MCF 10A (cell line): Measurements from ENCODE around the gene ACSL1. TPM values are rescaled to one million over a fixed set of nuclear protein-coding genes. Genes with fewer than 3 reads are reported as not detected.
A peak's percentile ranks its signal among the peaks of the same experiment; 100 is the strongest.

Experiments
- BruUV-seq: library from RNA; stranded (reverse); fragments of 400-500 nt; replicated peaks from 2 replicates; lab custom pipeline; 2021; lab: Mats Ljungman, UMichigan
- CTCF ChIA-PET: fragments of 300-600 bp; sonication (Branson Sonifier 250); formaldehyde crosslinking; extraction: SDS; loops from one replicate; lab custom pipeline; 2021; ENCODE audit warnings: antibody characterized with exemption, inconsistent platforms; lab: Yijun Ruan, JAX
- POLR2A ChIA-PET: fragments of 300-600, 350-650 bp; sonication (Branson Sonifier 250); formaldehyde crosslinking; extraction: SDS; loops from one replicate; lab custom pipeline; 2020; ENCODE audit warnings: antibody characterized with exemption, inconsistent platforms; lab: Yijun Ruan, JAX
- DNase-seq: peaks from one replicate; pipeline ENCODE4 v3.0.0-alpha.2; 2018; ENCODE audit not compliant: unreplicated experiment
- H3K27ac Mint-ChIP-seq: one replicate; pipeline ENCODE4 v1.8.0; 2022; ENCODE audit warnings: mild to moderate bottlenecking, low read depth, mixed read lengths; ENCODE audit not compliant: unreplicated experiment
- H3K27me3 Mint-ChIP-seq: one replicate; pipeline ENCODE4 v1.8.0; 2022; ENCODE audit warnings: mixed read lengths; ENCODE audit not compliant: insufficient read depth, unreplicated experiment
- H3K36me3 Mint-ChIP-seq: one replicate; pipeline ENCODE4 v1.8.0; 2022; ENCODE audit warnings: mild to moderate bottlenecking, moderate library complexity, mixed read lengths; ENCODE audit not compliant: insufficient read depth, unreplicated experiment
- H3K4me1 Mint-ChIP-seq: one replicate; pipeline ENCODE4 v1.8.0; 2022; ENCODE audit warnings: mixed read lengths; ENCODE audit not compliant: insufficient read depth, unreplicated experiment
- H3K4me3 Mint-ChIP-seq: one replicate; pipeline ENCODE4 v1.8.0; 2022; ENCODE audit warnings: mild to moderate bottlenecking, moderate library complexity, mixed read lengths; ENCODE audit not compliant: unreplicated experiment
- H3K9me3 Mint-ChIP-seq: one replicate; pipeline ENCODE4 v1.8.0; 2022; ENCODE audit warnings: mixed read lengths; ENCODE audit not compliant: unreplicated experiment
- intact Hi-C: fragments of 100-400 bp; cut with micrococcal nuclease; formaldehyde crosslinking; loops from 2 replicates; pipeline ENCODE4 v1.14.1; 2022
- total RNA-seq: library from RNA; stranded (reverse); gene quantifications from 2 replicates; pipeline ENCODE4 v1.2.3, GENCODE V29; 2022
- TF ChIP-seq, protein P1 (sequence below): fragments of 200-600 bp; IDR thresholded peaks from one replicate; pipeline ENCODE4 v1.8.0; 2022; ENCODE audit warnings: antibody characterized with exemption, mild to moderate bottlenecking; ENCODE audit not compliant: unreplicated experiment

The ACSL1 gene
- total RNA-seq, 1 experiment from 2014 or later, result 105 TPM

- peaks cover 35% of the 10 kb centered on the region for H3K36me3 Mint-ChIP-seq
- no peaks in the 10 kb centered on the region for H3K9me3 Mint-ChIP-seq
- CTCF ChIA-PET, result interaction anchor here (0.6 to 1.8 kb wide), 4 partner anchors 22 to 759 kb away, joined by 3 to 7 read pairs (median 4); no protein-coding TSS in a partner anchor
- no peaks in the 10 kb centered on the region for H3K27me3 Mint-ChIP-seq
- POLR2A ChIA-PET, result interaction anchor here (0.6 to 4.0 kb wide), 21 partner anchors 9 to 1371 kb away, joined by 3 to 62 read pairs (median 9); partner anchors contain the start of genes ACSL1, CDKN2AIP, CENPU and SLC25A4
- peak overlapping the region; percentile 87 for H3K4me3 Mint-ChIP-seq
- TF ChIP-seq, protein P1, sequence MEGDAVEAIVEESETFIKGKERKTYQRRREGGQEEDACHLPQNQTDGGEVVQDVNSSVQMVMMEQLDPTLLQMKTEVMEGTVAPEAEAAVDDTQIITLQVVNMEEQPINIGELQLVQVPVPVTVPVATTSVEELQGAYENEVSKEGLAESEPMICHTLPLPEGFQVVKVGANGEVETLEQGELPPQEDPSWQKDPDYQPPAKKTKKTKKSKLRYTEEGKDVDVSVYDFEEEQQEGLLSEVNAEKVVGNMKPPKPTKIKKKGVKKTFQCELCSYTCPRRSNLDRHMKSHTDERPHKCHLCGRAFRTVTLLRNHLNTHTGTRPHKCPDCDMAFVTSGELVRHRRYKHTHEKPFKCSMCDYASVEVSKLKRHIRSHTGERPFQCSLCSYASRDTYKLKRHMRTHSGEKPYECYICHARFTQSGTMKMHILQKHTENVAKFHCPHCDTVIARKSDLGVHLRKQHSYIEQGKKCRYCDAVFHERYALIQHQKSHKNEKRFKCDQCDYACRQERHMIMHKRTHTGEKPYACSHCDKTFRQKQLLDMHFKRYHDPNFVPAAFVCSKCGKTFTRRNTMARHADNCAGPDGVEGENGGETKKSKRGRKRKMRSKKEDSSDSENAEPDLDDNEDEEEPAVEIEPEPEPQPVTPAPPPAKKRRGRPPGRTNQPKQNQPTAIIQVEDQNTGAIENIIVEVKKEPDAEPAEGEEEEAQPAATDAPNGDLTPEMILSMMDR, result no peak
- peaks cover 81% of the 10 kb centered on the region for H3K4me1 Mint-ChIP-seq
- intact Hi-C loops, result loop anchor here (10.0 kb wide), 1 partner anchor 170 kb away; the partner anchor contains the start of genes CASP3 and PRIMPOL
- DNase-seq, result no peak
- H3K27ac Mint-ChIP-seq, result peak overlapping the region; percentile 95
- BruUV-seq, result TSS peak; percentile 50
Observed at GRCh38 chr4:184814686-184815045, 11.1 kb downstream of the ACSL1 start.

- Mint-ChIP-seq H3K27ac (peak overlapping the region; percentile 95), H3K27me3 (no peaks in the 10 kb centered on the region), H3K4me1 (peaks cover 76% of the 10 kb centered on the region), H3K36me3 (peaks cover 34% of the 10 kb centered on the region), H3K9me3 (no peaks in the 10 kb centered on the region), H3K4me3 (peak overlapping the region; percentile 87)
- TF ChIP-seq, protein P1, result no peak
- ChIA-PET CTCF (interaction anchor here (1.2 kb wide), 1 partner anchor 9 kb away, joined by 5 read pairs; no protein-coding TSS in a partner anchor), POLR2A (interaction anchor here (0.6 to 4.0 kb wide), 20 partner anchors 10 to 428 kb away, joined by 3 to 62 read pairs (median 6); partner anchors contain the start of genes ACSL1 and CENPU)
- no TSS peak for BruUV-seq
- DNase-seq, result peak; percentile 75
- intact Hi-C loops, result loop anchor here (1.0 to 10.0 kb wide), 5 partner anchors 13 to 168 kb away; partner anchors contain the start of genes ACSL1, CASP3 and PRIMPOL
Observed at GRCh38 chr4:184812651-184813181, 13.1 kb downstream of the ACSL1 start.

DNA sequence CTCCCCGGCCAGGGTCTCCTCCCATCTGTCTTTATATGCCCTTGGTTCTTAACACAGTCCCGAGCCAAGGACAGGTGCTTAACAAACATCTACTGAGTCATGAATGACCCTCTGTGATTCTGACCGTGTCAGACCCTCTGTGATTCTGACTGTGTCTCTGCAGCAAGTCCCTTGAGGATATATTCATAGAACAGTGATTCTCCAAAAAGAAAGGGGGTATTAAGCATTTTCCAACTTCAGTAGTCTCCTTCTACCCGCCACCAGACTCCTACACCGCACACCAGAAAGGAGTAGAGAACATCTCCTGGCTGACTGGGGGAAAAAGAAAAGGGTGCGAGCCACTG, 13.6 kb downstream of the ACSL1 start:
- BruUV-seq, result no TSS peak
- Mint-ChIP-seq H3K27me3 (no peaks in the 10 kb centered on the region), H3K9me3 (no peaks in the 10 kb centered on the region), H3K4me3 (peak overlapping the region; percentile 87), H3K27ac (peak overlapping the region; percentile 95), H3K36me3 (peaks cover 34% of the 10 kb centered on the region), H3K4me1 (peaks cover 75% of the 10 kb centered on the region)
- no peak for DNase-seq
- ChIA-PET POLR2A (interaction anchor here (1.6 to 4.0 kb wide), 3 partner anchors 12 to 86 kb away, joined by 6 to 62 read pairs (median 32); partner anchors contain the start of gene ACSL1), CTCF (no interaction called here)
- intact Hi-C loops, result loop anchor here (2.0 to 10.0 kb wide), 3 partner anchors 79 to 167 kb away; partner anchors contain the start of genes CASP3 and PRIMPOL
- TF ChIP-seq, protein P1, result no peak

DNA sequence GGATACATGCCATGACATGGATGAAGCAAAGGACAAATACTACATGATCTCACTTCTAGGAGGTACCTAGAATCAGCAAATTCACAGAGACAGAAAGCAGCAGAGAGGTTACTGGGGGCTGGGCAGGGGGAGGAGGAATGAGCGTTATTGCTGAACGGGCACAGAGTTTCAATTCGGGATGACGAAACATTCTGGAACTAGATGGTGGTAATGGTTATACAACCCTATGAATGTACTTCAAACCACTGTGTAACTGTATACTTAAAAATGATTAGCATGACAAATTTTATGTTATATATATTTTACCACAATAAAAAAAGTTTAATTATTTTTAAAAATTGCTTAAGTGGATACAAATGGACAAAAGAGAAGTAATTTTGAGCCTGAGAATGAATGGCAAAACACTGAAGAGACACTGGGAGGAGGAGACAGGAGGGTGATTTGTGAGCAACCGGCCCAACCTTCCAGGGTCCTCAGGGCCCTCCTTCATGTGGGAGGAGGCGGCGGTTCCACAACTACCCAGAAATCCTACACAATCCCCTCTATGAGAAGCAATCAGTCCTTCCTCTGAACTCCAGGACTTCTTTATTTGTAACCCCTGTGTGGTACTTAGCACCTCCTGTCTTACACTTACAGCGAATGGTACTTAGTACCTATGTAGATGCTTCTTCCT, 14.1 kb downstream of the ACSL1 start:
- Mint-ChIP-seq H3K27ac (peak overlapping the region; percentile 95), H3K36me3 (peaks cover 34% of the 10 kb centered on the region), H3K27me3 (no peaks in the 10 kb centered on the region), H3K4me3 (peak overlapping the region; percentile 87), H3K4me1 (peaks cover 70% of the 10 kb centered on the region), H3K9me3 (no peaks in the 10 kb centered on the region)
- intact Hi-C loops, result loop anchor here (2.0 to 10.0 kb wide), 3 partner anchors 79 to 167 kb away; partner anchors contain the start of genes CASP3 and PRIMPOL
- DNase-seq, result peak; percentile 63
- TF ChIP-seq, protein P1, result no peak
- ChIA-PET POLR2A (no interaction called here), CTCF (interaction anchor here (0.7 to 1.9 kb wide), 2 partner anchors 10 to 229 kb away, joined by 6 to 7 read pairs; no protein-coding TSS in a partner anchor)
- BruUV-seq, result no TSS peak
